Stimulated activated CD4-positive, alpha-beta T cell treated with anti-CD3 and anti-CD28 coated beads, Interleukin-15, amount 100 ng/mL, for 48 hours (primary cell): Measurements from ENCODE around the gene HS3ST4.
"Not testable (repeated sequence)": the region's sequence is repeated elsewhere in the genome, so short reads cannot be mapped to it uniquely, and the experiment has no call there.

Source experiments
- DNase-seq, 2 donors: peaks; one replicate each; pipeline ENCODE4 v3.0.0-alpha.2; 2020; ENCODE audit warnings: low read depth in 2 of 2

Gene HS3ST4

DNA sequence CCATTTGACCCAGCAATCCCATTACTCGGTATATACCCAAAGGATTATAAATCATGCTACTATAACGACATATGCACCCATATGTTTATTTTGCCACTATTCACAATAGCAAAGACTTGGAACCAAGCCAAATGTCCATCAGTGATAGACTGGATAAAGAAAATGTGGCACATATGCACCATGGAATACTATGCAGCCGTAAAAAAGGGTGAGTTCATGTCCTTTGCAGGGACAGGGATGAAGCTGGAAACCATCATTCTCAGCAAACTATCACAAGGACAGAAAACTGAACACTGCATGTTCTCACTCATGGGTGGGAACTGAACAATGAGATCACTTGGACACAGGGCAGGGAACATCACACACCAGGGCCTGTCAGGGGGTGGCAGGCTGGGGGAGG lies 406.4 kb downstream of the HS3ST4 start:
- DNase-seq = not testable (repeated sequence)

DNA sequence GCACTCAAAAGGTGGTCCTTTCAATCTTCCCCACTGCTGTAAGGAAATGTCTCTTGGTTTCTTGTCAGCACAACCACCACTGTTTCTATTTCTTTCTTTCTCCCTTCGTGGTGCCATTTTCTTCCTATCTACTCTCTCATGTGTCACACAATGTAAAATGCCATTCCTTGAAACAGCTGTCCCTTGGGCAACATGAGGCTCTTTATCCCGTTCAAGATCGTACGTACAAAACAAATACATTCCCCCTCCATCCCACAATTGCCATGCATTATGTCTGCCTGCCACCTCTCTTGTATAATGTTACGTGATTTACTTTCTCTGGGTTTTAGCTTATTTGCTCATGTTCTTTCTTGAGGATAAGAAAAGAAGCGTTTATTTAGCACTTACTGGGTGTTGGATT lies 410.6 kb downstream of the HS3ST4 start:
- DNase-seq = no peak

DNA sequence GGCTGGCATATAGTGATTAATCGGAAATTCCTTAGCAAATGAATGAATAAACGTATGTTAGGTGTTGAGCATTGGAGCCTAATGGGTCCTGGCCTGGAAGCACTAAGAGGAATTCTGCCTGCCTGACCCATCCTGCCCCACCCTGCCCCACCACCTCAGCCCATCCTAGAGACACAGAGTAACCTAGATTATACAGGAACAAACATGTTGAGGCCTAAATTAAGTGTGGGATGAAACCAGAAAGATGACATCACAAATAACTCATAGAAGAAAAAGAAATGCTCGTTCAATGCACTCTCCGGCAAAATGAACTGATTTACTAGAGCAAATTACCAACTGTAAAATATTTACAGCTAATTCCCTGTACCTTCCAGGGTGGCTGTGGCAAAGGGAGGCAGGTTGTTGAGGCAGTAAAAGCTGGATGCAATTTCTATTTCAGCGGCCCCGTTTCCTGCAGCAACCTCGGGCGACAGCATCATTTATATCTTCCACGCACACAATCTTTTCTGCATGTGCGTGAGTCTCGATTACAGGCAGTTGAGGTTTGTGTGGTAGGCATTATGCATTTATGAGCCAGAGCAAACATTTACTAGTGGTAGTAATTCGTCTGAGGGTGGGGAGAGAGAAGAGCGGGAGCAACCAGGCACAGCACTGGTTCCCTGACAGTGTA lies 417.2 kb downstream of the HS3ST4 start:
- no peak for DNase-seq

DNA sequence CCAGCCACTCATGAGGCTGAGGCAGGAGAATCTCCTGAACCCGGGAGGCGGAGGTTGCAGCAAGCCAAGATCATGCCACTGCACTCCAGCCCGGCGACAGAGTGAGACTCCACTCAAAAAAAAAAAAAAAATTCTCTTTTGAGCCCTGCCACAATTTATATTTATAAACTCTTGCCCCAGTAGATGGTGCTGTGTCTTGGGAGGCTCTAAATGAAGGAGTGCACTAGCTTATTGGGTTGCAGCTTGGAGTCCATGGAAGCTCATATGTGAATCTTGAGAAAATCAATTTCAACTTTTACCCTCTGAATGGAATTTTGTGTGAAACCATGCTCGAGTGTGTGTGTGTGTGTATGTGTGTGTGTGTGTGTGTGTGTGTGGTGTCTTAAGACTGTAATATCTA lies 420.1 kb downstream of the HS3ST4 start:
- DNase-seq = no peak

DNA sequence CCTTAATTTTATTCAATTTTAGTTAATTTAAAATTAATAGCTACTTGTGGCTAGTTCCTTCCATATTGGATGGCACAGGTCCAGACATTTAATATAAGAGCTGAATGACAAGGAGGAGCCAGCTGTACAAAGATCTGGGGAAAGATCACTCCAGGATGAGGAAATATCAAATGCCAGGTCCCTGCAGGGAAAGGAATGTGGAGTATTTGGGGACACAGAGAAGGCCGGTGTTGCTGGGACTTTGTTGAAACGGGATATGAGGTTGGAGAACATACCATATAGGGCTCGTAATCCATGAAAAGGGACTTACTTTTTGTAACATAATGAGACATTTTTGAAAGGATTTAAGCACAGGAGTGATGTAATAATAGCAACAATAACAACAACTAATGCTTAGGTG lies 426.8 kb downstream of the HS3ST4 start:
- DNase-seq = no peak

DNA sequence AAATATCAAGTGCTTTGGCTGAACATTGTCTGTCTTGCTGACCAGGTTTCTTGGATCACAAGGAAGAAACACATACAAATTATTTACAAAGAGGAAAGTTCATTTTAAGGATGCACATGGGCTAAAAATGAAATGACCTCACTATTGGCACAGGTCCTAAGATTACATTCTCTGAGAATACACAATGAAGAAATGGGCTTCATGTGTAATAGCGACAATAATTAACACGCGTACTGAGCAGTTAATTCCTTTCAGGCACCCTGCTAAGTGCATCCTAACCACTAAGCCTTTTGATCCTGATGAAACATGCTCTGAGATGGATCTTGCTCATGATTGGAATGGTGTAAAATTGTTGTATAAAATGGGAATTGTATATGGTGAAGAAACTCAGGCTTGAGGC lies 429.0 kb downstream of the HS3ST4 start:
- DNase-seq = no peak

DNA sequence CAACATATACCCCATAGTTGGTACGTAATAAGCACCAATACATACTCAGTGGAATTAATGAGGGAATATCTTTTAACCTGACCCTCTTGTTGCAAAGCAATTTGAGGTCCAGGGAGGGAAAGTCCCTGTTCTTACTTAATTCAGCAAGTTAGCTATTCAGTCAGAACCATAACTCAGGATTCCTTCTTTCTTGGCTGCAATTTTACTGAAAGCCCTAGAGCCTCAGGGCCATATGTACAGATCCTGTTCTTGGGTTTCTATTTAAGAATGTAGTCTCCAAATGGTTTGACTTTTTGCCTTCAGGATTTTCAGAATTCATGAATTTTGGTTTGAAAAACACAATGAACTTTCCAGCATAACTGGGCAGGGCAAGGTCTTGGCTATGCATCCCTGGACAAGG lies 436.5 kb downstream of the HS3ST4 start:
- DNase-seq = no peak

DNA sequence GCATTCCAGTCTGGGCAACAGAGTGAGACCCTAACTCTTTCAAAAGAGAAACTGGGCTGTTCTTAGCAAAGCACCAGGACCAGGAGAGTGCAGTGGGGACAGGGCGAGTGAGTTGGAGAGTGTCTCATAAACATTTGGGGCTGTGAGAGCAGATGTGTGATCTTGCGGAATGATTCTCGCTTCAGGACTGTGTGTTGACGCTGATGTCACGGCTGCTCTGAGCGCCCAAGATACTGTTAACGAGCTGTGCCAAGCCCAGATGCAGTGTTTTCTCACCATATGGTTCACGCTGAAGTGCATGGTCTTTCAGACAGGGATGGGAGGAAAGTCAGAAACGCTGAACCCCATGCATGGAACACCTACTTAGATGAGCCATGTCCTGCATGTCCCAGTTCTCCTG lies 438.2 kb downstream of the HS3ST4 start:
- DNase-seq = no peak

DNA sequence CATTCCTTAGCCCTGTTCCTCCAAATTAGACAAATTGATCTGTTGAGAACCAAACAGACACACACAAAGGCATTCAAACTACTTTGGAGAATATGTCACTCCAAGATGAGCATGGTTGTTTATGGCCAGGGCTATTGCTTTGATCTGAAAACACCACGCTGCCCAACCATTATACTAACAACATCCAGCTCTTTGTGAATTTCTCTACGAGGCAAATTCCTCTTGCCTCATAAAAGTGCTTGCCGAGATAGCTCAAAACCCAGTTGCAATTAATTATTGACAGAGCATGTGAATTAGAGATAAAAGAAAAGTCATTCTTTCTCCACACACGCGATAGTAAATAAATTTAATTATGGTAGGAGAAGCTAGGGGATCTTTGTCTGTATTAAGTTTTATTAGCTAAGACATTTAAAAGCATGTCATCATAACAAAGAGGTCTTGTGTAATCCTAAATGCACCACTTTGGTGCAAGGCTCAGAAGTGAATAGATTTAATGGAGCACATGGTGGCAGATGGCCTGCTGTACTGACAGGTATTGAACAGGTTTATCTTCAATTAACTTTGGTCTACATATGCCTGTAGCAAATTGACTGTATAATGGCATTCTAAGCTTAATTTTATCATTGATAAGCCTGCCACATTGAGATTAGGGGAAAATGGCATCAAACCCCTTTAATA lies 441.8 kb downstream of the HS3ST4 start:
- DNase-seq = no peak

DNA sequence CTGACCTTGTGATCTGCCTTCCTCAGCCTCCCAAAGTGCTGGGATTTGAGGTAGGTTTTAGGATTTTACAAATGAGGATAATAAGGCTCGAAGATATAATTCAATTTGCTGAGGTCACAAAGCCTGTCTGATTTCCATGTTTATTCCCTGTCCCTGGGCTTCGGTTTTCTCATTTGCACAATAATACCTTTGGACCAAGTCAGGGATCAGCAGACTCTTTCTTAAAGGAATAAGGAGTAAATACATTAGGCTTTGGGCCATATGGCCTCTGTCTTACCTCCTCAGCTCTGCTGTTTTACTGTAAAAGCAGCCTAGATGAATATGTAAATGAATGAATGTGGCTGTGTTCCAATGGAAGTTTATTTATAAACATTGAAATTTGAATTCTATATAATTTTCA lies 442.8 kb downstream of the HS3ST4 start:
- no peak for DNase-seq

DNA sequence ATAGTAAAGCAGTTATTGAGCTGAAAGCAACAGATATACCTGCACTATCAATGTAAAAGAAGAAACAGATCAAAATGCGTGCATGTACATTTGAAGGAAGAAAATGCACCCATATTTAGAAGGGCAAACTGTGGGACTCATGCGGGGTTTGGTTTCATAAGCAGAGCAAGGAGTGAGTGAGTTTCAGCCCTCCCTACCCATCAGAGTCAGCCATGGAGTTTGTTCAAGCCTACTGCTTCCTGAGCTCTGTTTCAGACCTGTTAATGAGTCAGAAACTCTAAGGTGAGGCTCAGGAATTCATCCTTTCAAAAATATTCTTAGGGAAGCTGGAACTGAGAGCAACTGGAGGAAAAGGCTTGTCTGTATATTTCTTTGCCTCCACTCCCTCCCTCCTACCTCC lies 446.2 kb downstream of the HS3ST4 start:
- DNase-seq = no peak

DNA sequence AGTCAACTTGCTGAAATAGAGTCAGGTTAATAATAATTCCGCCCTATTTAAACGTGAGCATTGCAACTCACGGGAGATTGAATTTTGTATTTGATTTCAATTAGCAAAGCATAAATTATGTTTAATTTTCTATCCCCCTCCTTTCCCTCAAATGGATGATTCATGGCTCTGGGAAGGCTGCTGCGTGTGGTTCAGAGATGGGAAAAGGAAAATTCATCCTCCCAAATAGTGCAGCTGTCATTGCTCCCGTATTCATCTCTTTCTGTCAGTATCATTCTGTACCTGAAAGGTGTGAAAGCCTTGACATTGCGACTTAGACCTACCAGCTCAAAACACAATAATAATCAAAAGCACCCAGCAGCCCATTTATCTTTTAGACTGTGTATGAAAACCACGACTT lies 447.3 kb downstream of the HS3ST4 start:
- DNase-seq = no peak

DNA sequence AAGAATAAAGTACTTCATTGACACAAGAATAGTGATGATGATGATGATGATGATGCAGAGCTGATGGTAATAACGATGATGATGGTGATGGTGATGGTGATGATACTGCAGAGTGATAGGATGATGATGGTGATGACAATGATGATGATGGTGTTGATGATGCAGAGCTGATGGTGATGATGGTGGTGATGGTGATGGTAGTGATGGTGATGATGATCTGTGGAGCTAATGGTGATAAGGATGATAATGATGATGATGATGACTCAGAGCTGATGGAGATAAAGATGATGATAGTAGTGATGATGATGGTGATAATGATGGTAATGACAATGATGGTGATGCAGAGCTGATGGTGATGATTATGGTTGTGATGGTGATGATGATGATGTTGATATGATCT lies 448.1 kb downstream of the HS3ST4 start:
- no peak for DNase-seq

DNA sequence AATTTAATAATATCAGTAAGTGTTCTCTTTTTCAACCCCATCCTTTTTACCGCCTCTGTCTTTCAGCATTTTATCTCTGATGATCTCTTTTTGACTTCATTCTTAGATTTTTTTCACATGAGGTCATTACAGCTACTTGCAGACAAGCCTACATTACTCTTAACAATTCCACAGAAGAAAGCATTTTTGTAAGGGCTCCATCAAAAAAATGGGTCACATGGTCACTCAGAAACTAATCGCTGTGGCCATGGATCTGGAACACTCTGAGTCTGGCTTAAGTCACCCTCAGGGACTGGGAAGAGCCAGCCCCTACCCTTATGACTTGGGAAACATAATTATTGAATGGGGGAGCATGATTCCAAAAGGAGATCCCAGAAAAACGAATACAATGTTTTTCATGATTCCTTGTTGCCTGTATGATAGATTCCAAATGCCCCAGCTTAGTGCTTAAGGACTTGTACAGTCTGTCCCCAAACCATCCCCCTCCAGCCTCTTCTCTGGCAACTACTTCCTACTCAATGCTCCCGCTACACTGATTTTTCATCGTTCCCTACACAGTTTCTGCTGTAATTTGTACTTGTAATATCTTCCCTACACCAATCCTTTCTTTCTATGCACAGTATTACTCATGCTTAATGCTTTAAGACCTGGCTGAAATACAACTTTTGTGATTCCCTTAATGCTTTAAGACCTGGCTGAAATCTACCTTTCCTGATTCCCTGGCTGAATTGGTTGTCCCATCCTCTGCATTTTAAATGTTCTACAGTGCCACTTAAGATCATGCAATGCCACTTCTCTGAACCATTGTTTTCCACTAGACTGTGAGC lies 457.8 kb downstream of the HS3ST4 start:
- DNase-seq = no peak

DNA sequence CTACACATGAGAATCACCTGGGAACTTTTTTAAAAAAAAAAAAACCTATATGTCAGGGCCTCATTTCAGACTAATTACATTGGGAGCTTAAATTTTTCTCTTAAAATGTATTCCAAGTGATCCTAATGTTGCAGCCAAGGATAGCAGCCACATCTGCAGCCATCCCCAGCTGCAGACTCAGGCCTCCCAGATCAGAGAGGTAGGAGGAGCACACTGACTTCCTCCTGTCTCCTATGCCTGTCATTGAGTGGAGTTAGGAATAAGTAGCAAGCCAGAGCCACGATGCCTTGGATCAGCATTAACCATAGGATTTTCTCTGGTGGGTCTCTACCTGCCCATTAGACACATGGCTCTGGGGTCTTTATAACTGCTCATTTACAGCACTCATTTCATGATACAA lies 463.5 kb downstream of the HS3ST4 start:
- DNase-seq = no peak

DNA sequence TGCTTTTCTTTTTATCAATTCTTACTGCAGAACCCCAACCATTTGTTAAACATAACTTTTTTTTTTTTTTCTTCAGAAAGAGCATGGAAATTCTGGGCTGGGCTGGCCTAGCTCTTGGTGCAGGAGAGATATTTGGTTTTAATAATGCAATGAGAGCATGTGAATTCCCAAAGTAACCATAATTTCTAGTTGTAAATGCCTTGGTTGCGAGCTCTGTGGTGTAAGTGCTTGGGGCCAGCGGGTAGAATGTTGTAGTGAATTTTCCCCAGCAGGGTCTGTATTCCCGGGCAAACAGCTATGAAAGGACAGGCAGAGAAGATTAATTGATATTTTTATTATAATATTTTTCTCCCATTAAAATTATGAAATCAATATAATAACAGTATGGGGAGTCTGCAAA lies 465.6 kb downstream of the HS3ST4 start:
- no peak for DNase-seq

DNA sequence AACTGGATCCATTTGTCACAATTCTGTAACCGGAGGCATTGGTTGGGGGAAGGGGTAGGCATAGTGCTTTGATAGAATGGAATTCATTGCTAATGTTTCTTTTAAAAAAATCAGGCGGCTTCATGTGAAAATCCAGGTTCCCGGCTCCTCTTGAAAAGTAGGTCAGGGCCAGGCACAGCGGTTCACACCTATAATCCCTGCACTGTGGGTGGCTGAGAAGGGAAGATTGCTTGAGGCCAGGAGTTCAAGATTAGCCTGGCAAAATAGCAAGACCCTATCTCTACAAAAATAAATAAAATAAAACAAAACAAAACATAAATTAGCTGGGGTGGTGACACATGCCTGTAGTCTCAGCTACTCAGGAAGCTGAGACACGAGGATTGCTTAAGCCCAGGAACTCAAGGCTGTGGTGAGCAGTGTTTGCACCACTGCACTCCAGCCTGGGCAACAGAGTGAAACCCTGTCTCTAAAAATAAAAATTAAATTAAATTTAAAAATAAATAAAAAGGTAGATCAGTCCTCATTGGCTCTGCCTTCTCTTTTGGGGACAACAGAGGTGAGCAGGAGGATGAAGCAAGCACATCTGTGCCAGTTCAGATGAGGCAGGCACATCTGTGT lies 466.5 kb downstream of the HS3ST4 start:
- DNase-seq = no peak

DNA sequence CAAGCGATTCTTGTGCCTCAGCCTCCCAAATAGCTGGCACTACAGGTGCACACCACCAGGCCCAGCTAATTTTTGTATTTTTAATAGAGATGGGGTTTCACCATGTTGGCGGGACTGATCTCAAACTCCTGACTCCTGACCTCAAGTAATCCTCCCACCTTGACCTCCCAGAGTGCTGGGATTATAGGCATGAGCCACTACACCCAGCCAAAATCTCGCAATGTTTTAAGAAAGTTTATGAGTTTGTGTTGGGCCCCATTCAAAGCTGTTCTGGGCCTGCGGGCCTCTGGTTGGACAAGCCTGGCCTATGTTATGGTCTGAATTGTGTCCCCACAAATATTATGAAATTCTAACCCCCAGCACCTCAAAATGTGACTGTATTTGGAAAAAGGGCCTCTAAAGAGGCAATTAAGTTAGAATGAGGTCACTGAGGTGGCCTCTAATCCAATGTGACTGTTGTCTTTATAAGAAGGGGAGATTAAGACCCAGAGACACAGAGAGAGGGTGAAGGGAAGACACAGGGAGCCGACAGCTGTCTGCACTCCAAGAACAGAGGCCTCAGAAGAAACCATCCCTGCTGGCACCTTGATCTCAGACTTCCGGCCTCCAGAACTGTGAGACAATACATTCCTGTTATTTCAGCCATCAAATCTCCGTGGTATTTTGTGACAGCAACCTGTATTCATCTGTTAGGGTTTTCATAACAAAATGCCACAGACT lies 469.9 kb downstream of the HS3ST4 start:
- no peak for DNase-seq

DNA sequence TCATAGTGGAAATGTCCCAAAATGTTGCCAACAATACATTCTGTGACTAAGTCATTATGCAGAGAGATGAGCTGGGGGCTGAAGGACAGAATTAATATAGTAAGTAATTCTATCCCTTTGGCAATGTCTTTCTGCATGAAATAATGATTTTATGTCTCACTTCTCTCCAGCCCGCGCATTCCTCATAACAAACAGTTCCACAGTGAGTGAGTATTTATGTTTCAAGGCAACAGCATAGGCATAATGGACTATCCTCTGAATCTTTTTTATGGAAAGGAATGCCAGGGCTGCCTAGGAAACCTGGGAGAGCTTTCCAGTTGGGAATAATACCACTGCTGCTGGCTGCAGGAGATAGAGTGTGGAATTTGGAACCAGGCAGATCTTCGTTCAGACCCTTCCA lies 477.7 kb downstream of the HS3ST4 start:
- no peak for DNase-seq

DNA sequence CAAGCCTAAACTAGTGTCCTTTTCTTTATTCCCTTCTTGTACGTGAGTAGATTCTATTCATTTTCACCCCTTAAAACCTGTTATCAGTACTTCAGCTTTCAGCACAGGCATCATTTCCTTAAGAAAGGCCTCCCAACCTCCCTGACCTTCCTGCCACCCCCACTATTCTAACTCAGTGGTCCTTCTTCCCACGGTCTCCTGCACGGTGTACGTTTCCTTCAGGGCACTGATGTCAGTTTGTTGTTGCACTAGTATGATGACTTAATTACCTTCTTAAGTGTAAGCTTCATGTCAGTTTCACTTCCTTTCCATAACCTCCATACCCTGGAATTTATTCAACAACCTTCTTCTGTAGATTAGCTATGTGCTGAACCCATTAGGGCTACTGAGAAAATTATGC lies 484.2 kb downstream of the HS3ST4 start:
- DNase-seq = no peak

DNA sequence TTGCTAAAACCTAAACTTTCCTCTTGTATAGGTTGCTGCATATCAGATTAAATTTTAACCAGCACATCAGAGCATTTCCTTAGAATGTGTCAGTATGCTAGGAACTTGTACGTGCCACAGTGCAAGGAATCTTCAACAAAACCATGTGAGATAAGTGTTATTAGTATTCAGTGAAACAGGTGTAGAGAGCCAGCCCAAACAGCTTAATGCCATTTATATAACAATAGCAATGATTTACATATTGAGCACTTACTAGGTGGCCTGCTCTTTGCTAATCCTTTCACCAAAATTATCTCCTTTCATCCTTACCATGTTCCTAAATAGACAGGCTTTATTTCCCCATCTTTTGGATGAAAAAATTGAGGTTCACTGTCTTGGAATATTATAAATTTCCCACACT lies 485.7 kb downstream of the HS3ST4 start:
- no peak for DNase-seq

DNA sequence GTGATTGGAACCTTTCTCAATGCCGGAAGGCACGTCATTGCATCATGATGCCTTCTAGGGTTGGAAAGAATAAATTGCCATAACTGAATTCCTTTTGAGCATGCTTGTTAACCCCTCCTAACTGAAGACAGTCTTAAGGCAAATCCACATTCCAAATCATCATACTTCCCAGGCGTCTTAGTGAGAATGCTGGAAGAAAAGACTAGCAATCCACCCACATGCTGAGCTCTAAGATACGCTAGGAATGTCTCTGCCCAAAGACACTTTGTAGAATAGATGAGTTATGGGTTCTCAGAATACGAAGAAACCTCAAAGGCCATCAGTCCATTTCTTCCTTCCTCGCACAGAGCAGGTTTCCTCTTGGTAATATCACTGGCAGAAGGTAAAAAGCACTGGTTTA lies 486.5 kb downstream of the HS3ST4 start:
- no peak for DNase-seq
